LoVo (cell line): ENCODE data around the gene ENO2.
"Not testable (repeated sequence)": the region's sequence is repeated elsewhere in the genome, so short reads cannot be mapped to it uniquely, and the experiment has no call there.

Experiments
- DNase-seq: peaks from one replicate; pipeline ENCODE4 v3.0.0-alpha.2; 2016; ENCODE audit warnings: low spot score

Gene ENO2

DNA sequence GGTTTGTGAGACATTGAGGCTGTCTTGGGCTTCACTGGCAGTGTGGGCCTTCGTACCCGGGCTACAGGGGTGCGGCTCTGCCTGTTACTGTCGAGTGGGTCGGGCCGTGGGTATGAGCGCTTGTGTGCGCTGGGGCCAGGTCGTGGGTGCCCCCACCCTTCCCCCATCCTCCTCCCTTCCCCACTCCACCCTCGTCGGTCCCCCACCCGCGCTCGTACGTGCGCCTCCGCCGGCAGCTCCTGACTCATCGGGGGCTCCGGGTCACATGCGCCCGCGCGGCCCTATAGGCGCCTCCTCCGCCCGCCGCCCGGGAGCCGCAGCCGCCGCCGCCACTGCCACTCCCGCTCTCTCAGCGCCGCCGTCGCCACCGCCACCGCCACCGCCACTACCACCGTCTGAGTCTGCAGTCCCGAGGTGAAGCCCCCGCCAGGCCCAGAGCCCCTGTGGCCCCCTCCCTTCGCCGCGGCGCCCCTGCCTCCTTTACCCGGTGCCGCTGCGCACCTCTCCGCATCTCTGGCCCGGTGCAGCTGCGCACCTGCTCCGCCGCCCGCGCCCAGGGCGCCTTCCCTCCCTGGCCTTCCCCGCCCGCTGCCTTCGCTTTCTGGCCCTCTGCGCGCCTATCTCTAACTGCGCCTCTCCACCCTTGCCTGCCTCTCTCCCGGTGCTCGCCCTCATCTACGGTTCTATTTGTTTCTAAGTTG lies at the start of gene ENO2:
Gene ENO2, plus strand, starts transcription at position 335 of the 701 bp plus-strand sequence. CDS start 1,253 bp downstream, outside the sequence.
- DNase-seq: peak; percentile 78

DNA sequence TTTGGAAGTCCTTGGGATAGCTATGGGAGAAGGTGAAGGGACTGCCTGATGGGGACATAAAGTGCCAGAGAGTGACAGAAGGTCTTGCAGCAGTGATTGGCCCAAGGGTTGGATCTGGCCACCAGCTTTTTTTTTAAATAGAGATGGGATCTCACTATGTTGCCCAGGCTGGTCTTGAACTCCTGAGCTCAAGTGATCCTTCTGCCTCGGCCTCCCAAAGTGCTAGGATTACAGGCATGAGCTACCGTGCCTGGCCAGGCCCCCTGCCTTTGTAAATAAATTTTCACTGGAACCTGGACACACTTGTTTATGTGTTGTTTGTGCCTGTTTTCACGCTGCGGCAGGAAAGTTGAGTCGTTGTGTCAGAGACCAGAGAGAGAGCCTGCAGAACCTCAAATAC lies 49.1 kb upstream of the ENO2 start:
- DNase-seq: not testable (repeated sequence)

DNA sequence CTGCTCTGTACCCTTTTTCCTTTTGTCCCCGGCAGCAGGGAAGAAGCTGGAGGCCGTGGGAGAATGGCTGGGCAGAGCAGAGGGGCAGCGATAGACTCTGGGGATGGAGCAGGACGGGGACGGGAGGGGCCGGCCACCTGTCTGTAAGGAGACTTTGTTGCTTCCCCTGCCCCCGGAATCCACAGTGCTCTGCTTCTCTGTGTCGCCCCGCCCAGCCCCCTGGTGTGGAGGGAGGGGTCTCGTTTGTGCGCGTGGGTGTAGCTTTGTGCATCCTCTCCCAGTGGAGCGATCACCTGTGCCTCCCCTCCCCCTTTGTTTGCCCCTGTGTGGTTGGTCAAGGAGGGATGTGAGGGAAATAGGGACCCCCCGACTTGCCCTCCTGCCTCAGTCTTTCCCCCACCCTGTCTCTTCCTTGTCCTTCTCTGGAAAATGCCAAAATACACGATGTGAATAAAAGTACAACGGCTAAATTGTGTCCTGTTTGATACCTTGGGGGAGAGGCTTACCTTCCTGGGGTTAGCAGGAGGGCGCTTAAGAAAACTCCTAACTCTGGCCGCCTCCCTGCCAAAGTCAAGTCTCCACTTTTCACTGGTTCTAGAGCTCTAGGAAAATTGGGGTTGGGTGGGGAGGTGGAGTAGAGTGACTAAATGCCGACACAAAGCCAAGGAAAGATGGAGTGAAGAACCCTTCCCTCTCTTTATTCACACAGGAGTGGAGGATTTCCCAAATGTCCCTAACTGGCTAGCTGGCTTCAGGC lies 48.0 kb upstream of the ENO2 start:
- no peak for DNase-seq

DNA sequence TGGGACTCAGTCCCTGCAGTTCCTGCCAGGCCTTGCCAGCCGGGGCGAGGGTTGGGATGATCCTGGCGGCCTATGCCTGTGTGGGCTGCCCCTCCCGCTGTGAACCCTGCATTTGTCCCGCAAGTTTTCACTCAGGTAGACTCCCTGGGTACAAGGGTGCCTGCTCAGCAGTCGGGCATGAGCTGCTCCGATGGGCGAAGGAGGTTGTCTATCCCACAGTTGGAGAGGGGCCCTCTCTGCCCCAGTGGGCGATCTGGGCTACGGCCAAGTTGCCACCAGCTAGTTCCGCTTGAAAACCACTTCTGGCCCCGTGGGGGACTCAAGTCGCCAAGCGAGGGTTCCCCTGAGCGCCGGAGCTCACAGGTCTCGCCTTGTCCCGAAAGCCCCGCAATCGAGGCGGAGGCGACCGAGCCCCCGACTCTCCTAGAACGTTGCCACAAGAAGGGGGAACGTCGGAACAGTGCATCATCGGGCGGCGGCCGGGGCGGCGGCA lies 47.4 kb upstream of the ENO2 start:
- no peak for DNase-seq

DNA sequence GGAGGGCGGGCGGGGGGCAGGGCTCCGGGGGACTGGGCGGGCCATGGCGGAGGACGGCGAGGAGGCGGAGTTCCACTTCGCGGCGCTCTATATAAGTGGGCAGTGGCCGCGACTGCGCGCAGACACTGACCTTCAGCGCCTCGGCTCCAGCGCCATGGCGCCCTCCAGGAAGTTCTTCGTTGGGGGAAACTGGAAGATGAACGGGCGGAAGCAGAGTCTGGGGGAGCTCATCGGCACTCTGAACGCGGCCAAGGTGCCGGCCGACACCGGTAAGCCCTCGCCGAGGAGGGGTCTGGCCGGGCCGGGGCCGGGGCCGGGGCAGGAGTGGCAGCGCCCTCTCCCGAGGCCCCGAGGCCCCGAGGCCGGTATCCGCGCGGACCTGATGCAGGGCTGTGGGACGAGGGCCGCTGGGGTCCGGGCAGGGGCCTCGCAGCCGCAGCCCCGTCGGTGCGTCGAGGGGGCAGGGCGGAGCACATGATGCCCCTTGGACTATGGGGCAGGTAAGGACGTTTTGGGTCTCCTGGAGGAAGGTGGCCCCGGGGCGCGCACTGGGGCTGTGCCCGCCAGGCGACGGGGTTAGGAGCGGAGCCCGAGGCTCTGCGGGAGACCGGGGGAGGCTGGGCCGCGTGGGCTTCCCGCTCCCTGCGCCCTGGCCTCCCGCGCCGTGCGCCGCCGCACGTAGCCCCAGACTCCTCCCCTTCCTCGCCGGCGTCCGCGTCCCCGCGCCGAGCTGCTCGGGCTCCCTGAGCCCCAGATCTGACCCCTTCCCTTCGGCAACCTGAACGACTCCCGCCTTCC lies 46.8 kb upstream of the ENO2 start, which contains the start of gene TPI1:
Gene TPI1, plus strand, starts transcription at position 119 of the 798 bp plus-strand sequence. Its CDS starts 36 bp downstream, at position 155.
- peak; percentile 92 for DNase-seq

DNA sequence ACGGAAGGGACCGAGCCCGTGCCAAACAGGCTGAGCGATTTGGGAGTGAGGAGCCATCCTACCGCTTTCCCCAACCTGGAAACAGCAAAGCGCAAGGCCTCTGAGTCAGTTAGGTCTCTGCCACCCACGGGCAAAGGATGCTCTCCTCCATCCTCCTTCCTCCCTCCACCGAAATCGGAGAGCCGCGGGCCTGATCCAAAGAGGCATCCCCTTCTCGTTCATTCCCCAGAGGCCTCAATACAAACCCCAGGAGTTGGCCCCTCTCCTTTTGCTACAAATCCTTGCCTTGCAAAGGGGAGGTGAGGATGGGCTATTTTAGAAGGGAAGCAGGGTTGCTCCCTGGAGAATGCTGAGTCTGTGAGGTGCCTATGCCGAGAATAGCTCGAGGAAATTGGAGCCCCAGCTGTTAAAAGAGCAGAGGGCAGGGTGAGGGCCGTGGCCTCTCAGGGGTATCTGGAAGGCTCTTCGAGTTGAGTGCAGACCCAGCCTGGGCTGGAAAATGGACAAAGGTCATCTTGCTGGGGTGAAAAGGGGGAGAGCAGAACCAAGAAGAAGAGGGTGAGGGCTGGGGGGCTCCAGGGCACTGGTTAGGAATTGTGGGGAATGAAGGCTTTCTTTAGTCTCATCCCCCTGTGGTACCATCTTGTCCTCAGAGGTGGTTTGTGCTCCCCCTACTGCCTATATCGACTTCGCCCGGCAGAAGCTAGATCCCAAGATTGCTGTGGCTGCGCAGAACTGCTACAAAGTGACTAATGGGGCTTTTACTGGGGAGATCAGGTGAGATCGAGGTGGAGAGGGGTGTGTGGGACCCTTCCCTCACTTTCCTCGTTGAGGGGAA lies 46.0 kb upstream of the ENO2 start:
- DNase-seq: no peak

DNA sequence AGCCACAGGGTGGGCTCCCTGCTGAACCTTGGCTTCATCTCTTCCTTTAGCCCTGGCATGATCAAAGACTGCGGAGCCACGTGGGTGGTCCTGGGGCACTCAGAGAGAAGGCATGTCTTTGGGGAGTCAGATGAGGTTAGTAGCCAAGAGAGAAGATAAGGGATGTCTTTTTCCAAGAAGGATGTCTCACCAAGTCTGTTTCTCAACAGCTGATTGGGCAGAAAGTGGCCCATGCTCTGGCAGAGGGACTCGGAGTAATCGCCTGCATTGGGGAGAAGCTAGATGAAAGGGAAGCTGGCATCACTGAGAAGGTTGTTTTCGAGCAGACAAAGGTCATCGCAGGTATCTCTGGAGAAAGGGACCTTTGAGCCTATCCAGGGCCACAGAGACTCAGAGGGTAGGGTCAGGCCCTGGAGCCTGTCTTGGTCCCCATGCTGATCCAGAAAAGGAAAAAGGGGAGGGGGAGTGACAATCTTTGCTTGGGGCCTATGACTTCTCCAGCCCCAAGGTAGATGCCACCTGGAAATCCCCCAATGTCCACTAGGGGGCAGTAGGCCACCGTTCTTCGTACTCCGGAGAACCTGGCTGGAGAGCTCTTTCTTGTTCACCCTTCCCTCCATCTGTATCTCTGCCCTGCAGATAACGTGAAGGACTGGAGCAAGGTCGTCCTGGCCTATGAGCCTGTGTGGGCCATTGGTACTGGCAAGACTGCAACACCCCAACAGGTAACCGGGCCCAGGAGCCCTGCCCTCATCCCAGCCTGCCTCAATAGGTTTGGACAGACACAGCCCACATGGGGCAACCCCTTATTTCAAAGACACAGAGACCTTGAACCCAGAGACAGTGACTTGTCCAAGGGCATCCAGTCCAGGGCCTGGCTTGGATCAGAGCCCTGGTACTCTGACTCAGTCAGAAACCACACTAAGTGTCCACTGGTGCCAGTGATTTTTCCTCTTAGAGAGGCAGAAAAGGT lies 45.0 kb upstream of the ENO2 start:
- DNase-seq: peak; percentile 81

DNA sequence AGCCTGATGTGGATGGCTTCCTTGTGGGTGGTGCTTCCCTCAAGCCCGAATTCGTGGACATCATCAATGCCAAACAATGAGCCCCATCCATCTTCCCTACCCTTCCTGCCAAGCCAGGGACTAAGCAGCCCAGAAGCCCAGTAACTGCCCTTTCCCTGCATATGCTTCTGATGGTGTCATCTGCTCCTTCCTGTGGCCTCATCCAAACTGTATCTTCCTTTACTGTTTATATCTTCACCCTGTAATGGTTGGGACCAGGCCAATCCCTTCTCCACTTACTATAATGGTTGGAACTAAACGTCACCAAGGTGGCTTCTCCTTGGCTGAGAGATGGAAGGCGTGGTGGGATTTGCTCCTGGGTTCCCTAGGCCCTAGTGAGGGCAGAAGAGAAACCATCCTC lies 44.1 kb upstream of the ENO2 start:
- not testable (repeated sequence) for DNase-seq

DNA sequence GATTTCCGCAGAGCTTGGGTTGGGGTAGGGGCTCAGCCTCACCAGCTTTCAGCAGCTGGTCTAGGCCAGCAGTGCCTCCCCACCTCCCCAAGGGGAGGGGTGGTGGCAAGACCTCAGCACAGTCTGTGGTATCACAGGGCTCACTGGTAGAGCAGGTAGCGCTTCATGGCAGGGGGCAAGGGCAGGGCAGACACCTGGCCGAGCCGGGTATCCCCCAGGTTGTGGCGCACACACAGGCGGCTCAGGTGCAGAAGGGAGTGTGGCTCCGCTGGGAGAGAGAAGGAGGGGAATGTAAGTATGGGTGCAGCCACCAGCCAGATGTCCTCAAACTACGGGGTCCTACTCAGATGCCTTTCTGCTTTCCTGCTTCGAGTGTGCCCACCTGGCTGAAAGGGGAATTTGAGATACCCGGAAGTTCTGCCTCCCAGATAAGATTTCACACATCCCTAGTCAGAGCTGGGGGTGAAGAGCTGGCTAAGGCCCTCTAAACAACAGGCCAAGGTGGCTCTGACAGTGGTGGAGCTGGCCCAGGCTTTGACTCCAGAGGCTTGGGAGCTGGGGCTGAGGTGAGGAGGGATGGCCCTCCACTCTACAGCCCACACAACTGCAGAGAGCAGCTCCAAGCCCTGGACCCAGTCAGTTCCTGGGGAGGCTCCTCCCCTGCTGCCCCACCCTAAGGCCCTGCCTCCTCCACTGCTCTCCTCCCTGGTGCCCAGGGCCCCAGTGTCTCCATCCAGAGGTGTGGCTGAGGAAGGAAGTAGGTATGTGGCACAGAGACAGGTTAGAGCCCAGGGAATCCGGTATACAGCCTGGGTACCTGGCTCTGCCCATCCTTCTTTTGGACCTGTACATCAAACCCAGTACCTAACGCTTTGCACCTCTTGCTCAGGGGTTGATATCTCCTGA lies 43.1 kb upstream of the ENO2 start:
- DNase-seq: peak; percentile 81

DNA sequence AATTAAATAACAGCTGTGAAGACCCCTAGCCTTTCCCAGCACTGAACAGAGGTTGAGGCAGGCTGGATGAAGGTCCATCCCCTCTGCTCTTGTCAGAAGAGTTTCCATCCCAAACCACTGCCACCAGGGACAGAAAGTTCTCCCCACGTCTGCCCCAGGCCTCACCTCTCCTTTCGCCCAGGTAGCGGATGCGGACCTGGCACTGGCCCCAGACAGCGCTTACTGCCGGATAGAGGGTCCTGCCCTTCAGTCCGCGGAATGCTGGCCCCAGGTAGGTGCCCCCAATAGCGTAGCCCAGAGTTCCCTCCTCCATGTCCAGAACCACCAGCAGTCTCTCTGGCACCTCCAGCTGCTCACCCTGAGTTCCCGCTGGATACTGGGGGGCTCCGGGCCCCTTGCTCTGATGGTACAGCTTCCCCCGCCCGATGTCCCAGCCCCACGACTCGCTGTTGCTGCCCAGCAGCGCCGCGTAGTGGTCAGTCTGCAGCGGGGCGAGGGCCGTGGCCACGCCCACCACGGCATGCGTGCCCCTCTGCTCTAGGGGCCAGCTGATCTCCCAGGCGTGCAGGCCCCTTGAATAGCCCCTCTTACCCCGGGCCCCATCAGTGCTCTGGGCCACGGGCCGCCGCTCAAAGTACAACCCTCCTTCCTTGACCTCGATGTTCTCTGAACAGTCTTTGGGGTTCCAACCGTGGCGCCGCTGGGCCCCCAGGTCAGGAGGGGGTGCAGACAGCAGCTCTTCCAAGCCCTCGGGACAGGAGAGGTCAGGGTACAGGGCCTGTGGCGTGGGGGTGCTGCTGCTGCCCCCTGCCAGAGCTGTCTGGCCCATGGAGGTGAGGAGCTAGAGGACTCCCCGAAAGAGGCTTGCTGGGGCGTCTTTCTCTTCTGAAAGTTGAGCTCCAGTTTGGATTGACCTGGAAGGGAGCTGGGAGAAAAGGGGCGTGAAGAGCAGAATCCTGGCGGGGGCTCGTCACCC lies 42.0 kb upstream of the ENO2 start:
- peak; percentile 85 for DNase-seq

DNA sequence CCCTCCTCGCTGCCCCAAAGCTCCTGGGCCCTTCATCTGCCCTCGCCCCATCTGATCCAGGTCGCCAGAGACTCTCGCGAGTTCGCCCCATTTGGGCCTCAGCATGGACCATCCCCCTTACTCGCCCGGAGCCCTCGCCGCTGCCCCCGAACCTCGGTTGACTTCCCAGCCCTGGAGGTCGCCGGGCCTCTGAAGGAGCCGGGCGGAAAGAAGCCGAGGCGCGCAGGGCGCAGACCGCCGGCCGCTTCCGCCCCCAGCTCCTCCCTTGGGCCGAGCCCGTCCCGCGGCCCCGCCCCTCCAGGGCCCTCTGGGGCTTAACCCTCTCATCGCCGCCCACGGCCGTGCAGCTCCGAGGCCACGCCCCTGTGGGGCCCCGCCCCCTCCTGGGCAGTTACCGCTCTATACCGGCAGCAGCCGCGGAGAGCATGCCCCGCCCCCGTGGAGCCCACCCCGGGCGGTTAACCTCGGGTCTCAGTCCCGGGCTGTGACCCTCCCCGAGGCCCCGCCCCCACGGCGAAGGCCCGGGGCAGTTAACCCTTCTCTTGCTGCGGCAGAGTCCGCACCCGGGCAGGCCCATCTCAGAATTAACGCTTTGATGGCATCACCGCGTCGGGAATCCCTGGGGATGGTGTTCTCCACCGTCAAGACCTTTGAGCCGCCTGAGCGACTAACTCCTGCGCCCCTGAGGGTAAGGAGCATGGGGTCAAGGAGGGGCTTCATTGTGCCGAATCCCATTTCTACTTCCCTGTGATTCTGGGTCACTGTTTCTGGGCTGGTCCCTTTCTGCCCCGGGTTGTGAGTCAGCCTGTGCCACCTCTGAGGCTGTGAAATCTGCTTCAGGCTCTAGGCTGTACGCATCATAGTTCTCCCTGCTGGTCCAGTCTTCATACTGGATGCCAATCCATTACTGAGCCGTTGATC lies 41.0 kb upstream of the ENO2 start, which contains the start of gene SPSB2:
Gene SPSB2, minus strand, starts transcription at position 210 of the 921 bp plus-strand sequence. CDS start 402 bp downstream, outside the sequence.
- peak; percentile 98 for DNase-seq

DNA sequence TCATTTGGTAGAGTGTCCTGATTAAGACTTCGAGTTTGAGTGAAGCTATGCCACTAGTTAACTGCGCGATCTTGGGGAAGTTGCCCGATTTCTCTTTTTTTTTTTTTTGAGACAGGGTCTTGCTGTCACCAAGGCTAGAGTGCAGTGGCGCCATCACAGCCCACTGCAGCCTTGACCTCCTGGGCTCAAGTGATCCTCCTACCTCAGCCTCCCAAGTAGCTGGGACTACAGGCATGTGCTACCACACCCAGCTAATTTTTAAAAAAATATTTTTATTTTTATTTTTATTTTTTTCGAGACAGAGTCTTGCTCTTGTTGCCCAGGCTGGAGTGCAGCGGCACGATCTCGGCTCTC lies 40.4 kb upstream of the ENO2 start:
- not testable (repeated sequence) for DNase-seq

DNA sequence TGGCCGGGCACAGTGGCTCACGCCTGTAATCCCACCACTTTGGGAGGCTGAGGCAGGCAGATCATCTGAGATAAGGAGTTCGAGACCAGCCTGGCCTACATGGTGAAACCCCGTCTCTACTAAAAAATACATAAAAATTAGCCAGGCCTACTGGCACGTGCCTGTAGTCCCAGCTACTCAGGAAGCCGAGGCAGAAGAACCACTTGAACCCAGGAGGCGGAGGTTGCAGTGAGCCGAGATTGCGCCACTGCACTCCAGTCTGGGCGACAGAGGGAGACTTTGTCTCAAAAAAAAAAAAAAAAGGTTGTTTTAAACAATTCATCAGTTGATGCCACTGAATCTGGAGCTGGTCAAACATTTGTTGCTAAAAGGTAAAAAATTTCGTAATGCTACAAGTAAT lies 34.6 kb upstream of the ENO2 start:
- DNase-seq: not testable (repeated sequence)

DNA sequence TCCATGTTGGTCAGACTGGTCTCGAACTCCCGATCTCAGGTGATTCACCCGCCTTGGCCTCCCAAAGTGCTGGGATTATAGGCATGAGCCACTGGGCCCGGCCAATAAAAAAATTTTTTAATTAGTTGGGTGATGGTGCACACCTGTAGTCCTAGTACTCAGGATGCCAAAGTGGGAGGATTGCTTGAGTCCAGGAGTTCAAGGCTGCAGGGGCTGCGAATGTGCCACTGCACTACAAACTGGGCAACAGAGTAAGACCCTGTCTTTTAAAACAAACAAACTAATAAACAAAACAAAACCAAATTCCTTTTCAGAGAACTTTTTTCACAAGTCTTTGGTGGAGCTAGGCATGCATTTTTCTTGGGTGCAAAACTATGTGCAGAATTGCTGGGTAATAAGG lies 31.1 kb upstream of the ENO2 start:
- DNase-seq: no peak

DNA sequence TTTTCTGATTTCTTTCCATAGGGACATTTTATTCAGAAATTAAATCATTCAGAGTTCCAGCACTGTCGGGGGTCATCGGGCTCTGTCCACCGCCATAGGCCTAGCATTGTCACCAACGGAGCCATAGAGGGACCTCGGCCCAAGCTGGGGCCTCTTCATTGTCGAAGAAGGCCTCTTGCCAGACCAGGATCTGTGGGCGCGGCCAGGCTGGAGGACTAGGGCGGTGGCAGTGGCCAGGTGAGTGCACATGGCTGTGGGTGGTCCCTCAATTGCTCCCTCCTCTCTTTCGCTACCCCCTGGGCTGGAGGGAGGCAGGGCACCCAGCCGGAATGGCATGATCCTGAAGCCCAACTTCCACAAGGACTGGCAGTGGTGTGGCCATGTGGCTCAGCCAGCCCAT lies 30.7 kb upstream of the ENO2 start:
- no peak for DNase-seq

DNA sequence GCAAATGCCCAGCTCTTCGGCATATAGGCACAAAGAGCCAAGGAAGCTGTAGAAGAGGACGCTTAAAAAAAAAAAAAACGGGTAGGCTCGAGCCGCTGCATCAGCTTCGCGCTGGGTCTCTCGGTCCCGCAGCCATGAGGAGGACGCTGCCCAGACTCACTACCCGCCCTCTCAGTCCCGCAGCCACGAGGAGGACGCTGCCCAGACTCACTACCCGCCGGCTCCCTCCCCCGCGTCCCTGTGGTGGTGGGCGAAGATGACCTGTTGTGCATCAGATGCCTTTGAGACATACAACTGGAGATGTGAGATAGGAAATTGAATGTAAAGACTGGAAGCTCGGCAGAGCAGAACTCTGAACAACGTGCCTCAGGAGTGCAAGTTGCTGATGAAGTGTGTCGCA lies 29.8 kb upstream of the ENO2 start:
- no peak for DNase-seq
